GM21390 (cell line): Measurements from ENCODE around the gene APBA1.

Experiments
- ATAC-seq: cut with Tn5 transposase; IDR thresholded peaks from one replicate; pipeline ENCODE4 v1.9.1; 2021; ENCODE audit not compliant: unreplicated experiment

APBA1 gene

GRCh38 chr9:69580582-69581214 lies 91.5 kb downstream of the APBA1 start:
- ATAC-seq = no peak

GRCh38 chr9:69579760-69580581 lies 92.2 kb downstream of the APBA1 start:
- ATAC-seq = no peak

GRCh38 chr9:69579032-69579758 lies 93.0 kb downstream of the APBA1 start:
- ATAC-seq = no peak

DNA sequence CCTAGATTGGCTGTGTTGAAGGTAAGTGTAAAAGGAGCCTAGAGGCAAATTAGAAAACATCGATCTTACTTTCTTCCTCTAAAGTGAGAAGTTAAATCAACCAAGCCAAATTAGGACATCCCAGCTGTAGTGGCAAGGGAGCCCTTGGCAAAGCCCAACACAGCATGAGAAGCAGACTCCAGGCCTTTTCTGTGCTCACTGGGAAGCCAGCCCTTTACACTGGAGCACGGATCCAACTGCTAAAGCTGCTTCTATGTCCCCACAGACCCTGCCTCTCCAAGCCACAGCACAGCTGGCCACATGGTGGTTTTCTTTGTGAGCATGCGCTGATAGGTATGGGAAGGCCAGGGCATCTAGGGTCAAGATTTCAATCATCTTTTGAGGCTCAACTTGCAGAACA lies 94.1 kb downstream of the APBA1 start:
- ATAC-seq = no peak

GRCh38 chr9:69577123-69577522 lies 95.0 kb downstream of the APBA1 start:
- ATAC-seq = no peak

DNA sequence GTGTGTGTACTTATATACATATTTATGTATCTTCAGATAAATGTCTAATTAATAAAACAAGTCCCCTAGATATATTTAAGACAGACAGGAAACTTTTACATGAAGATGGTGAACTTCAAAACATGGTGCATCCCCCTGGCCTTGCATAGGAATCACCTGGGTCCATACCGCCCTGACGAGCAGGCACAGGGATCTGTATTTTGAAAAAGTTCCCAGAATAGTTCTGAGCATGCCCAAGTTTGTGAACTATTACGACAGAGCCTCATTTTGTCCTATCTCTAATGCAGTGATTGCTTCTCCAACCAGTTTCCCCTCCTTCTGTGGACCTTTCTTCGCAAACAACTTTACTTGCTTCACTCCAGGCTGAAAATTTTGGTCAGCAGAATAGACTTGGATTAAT lies 98.1 kb downstream of the APBA1 start:
- ATAC-seq = no peak

- no peak for ATAC-seq
Observed at GRCh38 chr9:69573651-69574050, 98.5 kb downstream of the APBA1 start.

GRCh38 chr9:69572611-69573010 lies 99.6 kb downstream of the APBA1 start:
- ATAC-seq = no peak

DNA sequence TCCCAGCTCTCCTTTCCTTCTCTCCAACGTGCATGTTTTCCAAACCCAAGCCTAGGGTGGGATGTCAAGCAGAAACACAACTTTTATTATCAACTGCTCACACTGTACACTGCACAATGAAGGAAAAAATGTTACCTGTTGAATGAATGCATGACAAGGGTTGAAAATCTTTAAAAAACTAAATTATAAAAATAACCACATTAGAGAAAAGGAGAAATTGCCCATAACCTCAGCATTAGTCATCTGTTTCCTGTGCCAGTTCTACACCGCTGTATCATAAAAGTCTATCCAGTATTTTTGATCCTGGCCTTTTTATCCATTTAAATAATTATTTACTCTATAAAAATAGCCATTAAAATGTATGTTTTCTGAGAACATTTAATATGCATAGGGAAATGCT lies 101.1 kb downstream of the APBA1 start:
- ATAC-seq = no peak

DNA sequence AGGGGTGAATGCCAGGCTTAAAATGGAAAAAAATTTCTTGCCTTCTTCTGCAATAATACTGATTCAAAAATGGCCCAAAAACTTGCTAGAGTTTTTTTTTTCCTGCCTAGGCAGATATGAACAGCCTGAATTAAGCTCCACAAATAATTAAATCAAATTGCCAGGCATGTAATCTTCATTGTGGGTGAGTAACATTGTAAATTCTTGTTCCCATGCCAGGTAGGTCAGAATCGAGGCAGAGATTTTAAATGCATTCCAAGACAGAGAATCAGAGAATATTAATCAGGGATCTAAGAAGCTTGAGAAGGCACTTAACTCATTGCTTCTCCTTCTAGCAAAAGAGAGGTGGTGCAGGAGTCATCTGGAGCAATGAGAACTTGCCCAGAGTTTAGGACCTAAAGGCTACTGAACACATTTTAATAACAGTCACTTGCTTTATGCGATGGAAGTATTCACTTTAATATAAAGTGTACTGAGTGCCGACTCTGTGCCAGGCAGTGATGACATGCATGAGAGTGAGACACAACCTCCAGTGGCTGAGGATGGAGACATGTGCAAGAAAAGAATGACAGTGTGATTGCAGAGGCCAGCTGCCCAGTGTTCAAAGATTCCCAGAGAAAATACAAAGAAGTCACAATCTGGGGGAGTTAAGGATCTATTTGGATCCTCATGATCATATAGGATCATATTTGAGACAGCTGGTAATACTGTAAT lies 102.3 kb downstream of the APBA1 start:
- no peak for ATAC-seq

- ATAC-seq = no peak
Observed at GRCh38 chr9:69564557-69564956, 107.6 kb downstream of the APBA1 start.

DNA sequence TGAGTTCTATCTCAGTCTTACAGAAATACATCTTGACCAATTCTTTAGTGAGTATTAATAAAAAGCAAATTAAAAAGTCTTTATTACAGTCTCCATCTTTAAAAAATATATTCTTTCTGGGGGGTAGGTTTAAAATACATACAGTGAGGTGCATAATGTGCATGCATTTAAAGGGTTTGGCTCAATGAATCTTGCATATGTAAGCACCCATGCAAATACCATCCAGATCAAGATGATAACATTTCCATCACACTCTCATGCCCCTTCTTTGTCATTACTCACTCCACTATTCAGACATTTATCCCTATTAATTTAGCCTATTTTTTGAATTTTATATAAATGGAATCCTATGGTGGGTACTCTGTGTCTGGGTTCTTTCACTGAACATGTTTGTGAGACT lies 113.0 kb downstream of the APBA1 start:
- ATAC-seq = no peak

DNA sequence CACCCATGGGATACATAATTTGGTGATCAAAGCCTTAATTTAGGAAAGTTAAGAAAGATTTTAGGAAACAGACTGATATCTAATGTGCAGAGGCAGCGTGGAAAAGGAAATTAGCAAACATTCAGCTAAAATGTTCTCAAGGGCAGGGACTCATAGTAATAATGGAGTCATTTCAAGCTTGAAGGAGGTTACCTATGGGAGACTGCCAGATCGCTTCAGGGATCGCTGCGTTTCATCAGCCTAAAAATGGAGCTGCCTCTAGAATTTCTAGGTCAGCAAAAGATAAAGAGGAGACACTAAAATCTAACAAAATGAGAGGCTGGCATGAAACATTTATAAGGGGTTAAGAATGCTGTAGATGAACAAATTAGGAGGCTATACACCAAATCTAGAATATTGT lies 115.5 kb downstream of the APBA1 start:
- no peak for ATAC-seq

GRCh38 chr9:69555802-69556201 lies 116.4 kb downstream of the APBA1 start:
- ATAC-seq = no peak

GRCh38 chr9:69554945-69555344 lies 117.2 kb downstream of the APBA1 start:
- ATAC-seq = no peak

DNA sequence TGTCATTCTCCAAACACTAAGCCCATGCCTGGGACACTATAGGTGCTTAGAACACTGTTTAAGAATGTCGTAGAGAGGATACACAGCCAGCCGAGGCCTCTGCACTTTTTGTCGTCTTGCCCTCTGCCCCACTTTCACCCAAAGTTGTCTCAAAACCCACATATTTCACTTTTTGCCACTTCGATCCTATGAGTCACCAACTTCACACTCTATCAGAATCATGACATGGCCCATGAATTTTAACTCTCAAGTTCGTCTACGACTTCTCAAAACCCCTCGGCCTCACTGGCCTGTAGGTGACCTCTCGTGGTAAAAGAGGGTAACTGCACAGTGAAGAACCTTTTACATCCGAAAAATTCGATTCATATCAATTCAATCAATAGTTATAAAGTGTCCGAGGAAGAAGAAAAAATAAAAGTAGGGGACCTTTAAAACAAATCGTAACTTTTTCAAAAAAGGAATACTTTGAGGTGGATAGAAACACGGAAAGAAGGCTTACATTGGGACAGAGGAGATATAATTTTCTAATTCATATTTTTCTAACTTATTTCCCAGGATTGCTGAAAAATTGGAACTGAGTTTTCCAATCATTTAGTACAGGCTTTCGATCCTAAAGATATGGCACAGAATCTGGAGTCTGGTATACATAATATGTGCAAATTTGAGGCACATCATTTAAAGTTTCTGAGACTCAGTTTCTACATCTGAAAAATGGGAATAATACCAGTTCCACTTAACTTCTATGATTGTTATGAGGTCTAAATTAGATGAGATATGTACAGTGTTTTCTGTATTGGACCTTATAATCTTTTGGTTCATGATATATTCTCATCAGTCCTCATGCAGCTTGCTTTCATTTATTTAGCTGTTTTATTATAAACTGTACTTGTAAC lies 122.6 kb downstream of the APBA1 start:
- no peak for ATAC-seq

DNA sequence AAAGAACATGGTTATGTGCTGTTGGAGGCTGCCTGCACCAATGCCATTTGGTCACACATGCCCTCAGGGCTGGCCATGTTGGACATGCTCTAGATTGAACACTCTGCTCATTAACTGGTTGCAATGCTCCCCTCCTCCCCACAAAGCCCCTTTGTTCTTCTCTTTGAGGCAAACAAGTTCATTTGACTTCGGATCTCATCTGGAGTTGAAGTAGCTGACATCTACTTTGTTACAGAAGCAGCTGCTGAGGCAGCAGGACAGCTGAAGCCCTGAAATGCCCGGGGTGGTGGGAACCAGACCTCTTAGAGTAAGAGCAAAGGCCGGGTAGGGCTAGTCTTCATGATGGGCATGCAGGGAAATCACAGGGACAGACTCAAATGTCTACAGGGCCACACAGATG lies 123.5 kb downstream of the APBA1 start:
- no peak for ATAC-seq

GRCh38 chr9:69546265-69546664 lies 125.9 kb downstream of the APBA1 start:
- no peak for ATAC-seq

- ATAC-seq = no peak
Observed at GRCh38 chr9:69542942-69543704, 129.0 kb downstream of the APBA1 start.

DNA sequence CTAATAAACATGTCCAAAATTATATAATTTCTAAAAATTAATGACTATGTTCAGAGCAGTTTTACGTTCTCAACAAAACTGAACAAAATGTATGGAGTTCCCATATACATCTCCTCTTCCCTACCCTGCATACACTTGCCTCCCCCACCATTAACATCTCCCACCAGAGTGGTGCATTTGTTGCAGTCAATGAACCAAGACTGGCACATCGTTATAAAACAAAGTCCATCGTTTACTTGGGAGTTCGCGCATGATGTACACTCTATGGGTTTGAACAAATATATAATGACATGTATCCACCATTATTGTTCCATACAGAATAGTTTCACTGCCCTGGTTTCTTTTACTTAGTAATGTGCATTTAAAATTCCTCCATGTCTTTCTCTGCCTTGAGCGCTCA lies 130.1 kb downstream of the APBA1 start:
- ATAC-seq = no peak
